HCT116 (cell line): ENCODE measurements around the gene AHRR. TPM values are rescaled to one million over a fixed set of nuclear protein-coding genes. Genes with fewer than 3 reads are reported as not detected.

Experiments used
- ATAC-seq: fragments of 200-7000 bp; cut with Tn5 transposase; 2 replicates; pipeline ENCODE4 v1.9.1; 2020; ENCODE audit warnings: mild to moderate bottlenecking, moderate library complexity
- BruUV-seq: library from RNA; stranded (reverse); fragments of 400-500 nt; replicated peaks from 2 replicates; lab custom pipeline; 2021; lab: Mats Ljungman, UMichigan
- CTCF ChIA-PET: fragments of 300-600 bp; sonication (Branson Sonifier 250); formaldehyde crosslinking; loops from one replicate; lab custom pipeline; 2021; ENCODE audit warnings: antibody characterized with exemption; lab: Charles Lee
- POLR2A ChIA-PET: fragments of 300-600, 350-600 bp; sonication (Branson Sonifier 250); formaldehyde crosslinking; loops from one replicate; lab custom pipeline; 2021; ENCODE audit warnings: antibody characterized with exemption; lab: Charles Lee
- RAD21 ChIA-PET, 2 experiments: fragments of 300-600 bp; sonication (Branson Sonifier 250); formaldehyde crosslinking; loops; one replicate each; lab custom pipeline; 2023; ENCODE audit warnings: low total read pairs in 2 of 2; ENCODE audit not compliant: uncharacterized antibody in 2 of 2, unreplicated experiment in 2 of 2, low non-redundant PET in 1 of 2; lab: Charles Lee
- DNase-seq: peaks from one replicate; pipeline ENCODE4 v3.0.0-alpha.2; 2010; ENCODE audit warnings: low read depth, low spot score
- H2AFZ ChIP-seq: fragments of 200-600 bp; shearing (Covaris generic), sonication (generic); 2 replicates; pipeline ENCODE4 v1.6.1; 2017; ENCODE audit warnings: low read depth, mixed run types, mixed read lengths, antibody characterized with exemption, low read length; ENCODE audit not compliant: poor library complexity, severe bottlenecking
- H3K27ac ChIP-seq: 2 replicates; pipeline ENCODE4 v1.5.1; 2012; ENCODE audit warnings: low read depth, low read length
- H3K27me3 ChIP-seq: fragments of 200-600 bp; sonication (generic); 2 replicates; pipeline ENCODE4 v1.6.1; 2016; ENCODE audit warnings: mixed run types, low read length, mixed read lengths; ENCODE audit not compliant: insufficient read depth
- H3K36me3 ChIP-seq, 2 experiments: fragments of 200-500 bp in 1 of 2; fragments of 200-600 bp in 1 of 2; sonication (Bioruptor generic) in 1 of 2; sonication (generic) in 1 of 2; 2 replicates each; pipeline versions ENCODE4 v1.5.1 to v1.6.1; 2014 to 2016; ENCODE audit warnings: low read length in 2 of 2, inconsistent platforms in 1 of 2, mixed read lengths in 1 of 2, mixed run types in 1 of 2; ENCODE audit not compliant: insufficient read depth in 2 of 2, control insufficient read depth in 1 of 2
- H3K4me1 ChIP-seq, 2 experiments: fragments of 200-600 bp in 1 of 2; sonication (generic) in 1 of 2; 2 replicates each; pipeline versions ENCODE4 v1.5.1 to v1.6.1; 2012 to 2017; ENCODE audit warnings: low read length in 2 of 2, inconsistent platforms in 1 of 2, mild to moderate bottlenecking in 1 of 2, mixed read lengths in 1 of 2, mixed run types in 1 of 2, moderate library complexity in 1 of 2; ENCODE audit not compliant: insufficient read depth in 2 of 2, control insufficient read depth in 1 of 2
- H3K4me2 ChIP-seq: fragments of 200-600 bp; sonication (generic); 2 replicates; pipeline ENCODE4 v1.6.1; 2017; ENCODE audit warnings: mixed run types, low read length, mixed read lengths
- H3K4me3 ChIP-seq, 2 experiments: fragments of 200-600 bp in 1 of 2; sonication (generic) in 1 of 2; replicated peaks in 1 of 2; 2 replicates each; pipeline ENCODE4 v1.5.1; 2011 to 2016; ENCODE audit warnings: low read length in 2 of 2, control low read depth in 1 of 2, low read depth in 1 of 2, mild to moderate bottlenecking in 1 of 2, mixed read lengths in 1 of 2, mixed run types in 1 of 2
- H3K79me2 ChIP-seq: fragments of 200-600 bp; sonication (generic); 2 replicates; pipeline ENCODE4 v1.6.1; 2017; ENCODE audit warnings: mild to moderate bottlenecking, mixed run types, low read length, moderate library complexity, mixed read lengths; ENCODE audit not compliant: insufficient read depth
- H3K9ac ChIP-seq: fragments of 200-600 bp; sonication (generic); 2 replicates; pipeline ENCODE4 v1.6.1; 2016; ENCODE audit warnings: low read length, mixed read lengths
- H3K9me2 ChIP-seq: fragments of 200-600 bp; sonication (generic), shearing (Covaris generic); 2 replicates; pipeline ENCODE4 v1.6.1; 2017; ENCODE audit warnings: mixed run types, mild to moderate bottlenecking, moderate library complexity; ENCODE audit not compliant: insufficient read depth
- H3K9me3 ChIP-seq, 2 experiments: fragments of 200-500 bp in 1 of 2; fragments of 200-600 bp in 1 of 2; sonication (Bioruptor generic) in 1 of 2; sonication (generic) in 1 of 2; 2 replicates each; pipeline ENCODE4 v1.6.1; 2014 to 2017; ENCODE audit warnings: low read length in 2 of 2, mixed read lengths in 2 of 2, inconsistent platforms in 1 of 2, low read depth in 1 of 2, mild to moderate bottlenecking in 1 of 2, mixed run types in 1 of 2, moderate library complexity in 1 of 2; ENCODE audit not compliant: control insufficient read depth in 1 of 2, insufficient read depth in 1 of 2
- H4K20me1 ChIP-seq: fragments of 200-600 bp; sonication (generic), shearing (Covaris generic); 2 replicates; pipeline ENCODE4 v1.6.1; 2017; ENCODE audit warnings: mixed run types, mild to moderate bottlenecking, moderate library complexity; ENCODE audit not compliant: insufficient read depth
- CEBPB ChIP-seq: IDR thresholded peaks from 2 replicates; pipeline ENCODE4 v1.6.1; 2012; ENCODE audit warnings: low read depth
- EZH2 ChIP-seq: fragments of 200-600 bp; sonication (generic); IDR thresholded peaks from 2 replicates; pipeline ENCODE4 v1.6.1; 2017; ENCODE audit warnings: antibody characterized with exemption, mixed run types
- EZH2phosphoT487 ChIP-seq: fragments of 200-600 bp; IDR thresholded peaks from 2 replicates; pipeline ENCODE4 v1.6.1; 2018; ENCODE audit warnings: antibody characterized with exemption, borderline replicate concordance
- FOSL1 ChIP-seq: IDR thresholded peaks from 2 replicates; pipeline ENCODE4 v1.6.1; 2012; ENCODE audit warnings: low read depth
- JUND ChIP-seq: IDR thresholded peaks from 2 replicates; pipeline ENCODE4 v1.6.1; 2012
- POLR2A ChIP-seq: IDR thresholded peaks from 2 replicates; pipeline ENCODE4 v1.7.0; 2011; ENCODE audit warnings: borderline replicate concordance; ENCODE audit not compliant: insufficient read depth, insufficient read length; ENCODE audit errors: extremely low read depth
- RAD21 ChIP-seq: IDR thresholded peaks from 2 replicates; pipeline ENCODE4 v1.6.1; 2012; ENCODE audit warnings: low read depth, mild to moderate bottlenecking
- SIN3A ChIP-seq: IDR thresholded peaks from 2 replicates; pipeline ENCODE4 v1.6.1; 2012; ENCODE audit warnings: low read depth
- SRF ChIP-seq: IDR thresholded peaks from 2 replicates; pipeline ENCODE4 v1.6.1; 2012; ENCODE audit warnings: low read depth
- TCF7L2 ChIP-seq: IDR thresholded peaks from 2 replicates; pipeline ENCODE4 v1.7.0; 2011; ENCODE audit warnings: borderline replicate concordance, inconsistent platforms; ENCODE audit not compliant: insufficient read depth, insufficient read length; ENCODE audit errors: extremely low read depth
- intact Hi-C: fragments of 100-400 bp; cut with micrococcal nuclease; formaldehyde crosslinking; loops from 2 replicates; pipeline ENCODE4 v1.10.0; 2022
- total RNA-seq: library from RNA; stranded (reverse); gene quantifications from one replicate; pipeline ENCODE4 v1.2.1, GENCODE V29; 2021; ENCODE audit not compliant: unreplicated experiment
- TF ChIP-seq, protein P1 (sequence below), 3 experiments: fragments of 200-600 bp in 1 of 3; sonication (generic) in 1 of 3; IDR thresholded peaks in 2 of 3; conservative IDR thresholded peaks in 1 of 3; 2 replicates each; pipeline ENCODE4 v1.5.1; 2012 to 2017; ENCODE audit warnings: low read depth in 2 of 3, low read length in 2 of 3, antibody characterized with exemption in 1 of 3, borderline replicate concordance in 1 of 3, control low read depth in 1 of 3, mild to moderate bottlenecking in 1 of 3, mixed read lengths in 1 of 3, mixed run types in 1 of 3, moderate library complexity in 1 of 3; ENCODE audit not compliant: insufficient read depth in 1 of 3
- TF ChIP-seq, protein P2 (sequence below): IDR thresholded peaks from 2 replicates; pipeline ENCODE4 v1.6.1; 2011; ENCODE audit warnings: mild to moderate bottlenecking, low read length, moderate library complexity; ENCODE audit not compliant: insufficient replicate concordance; ENCODE audit errors: extremely low read depth
- TF ChIP-seq, protein P3 (sequence below): IDR thresholded peaks from 2 replicates; pipeline ENCODE4 v1.6.1; 2012; ENCODE audit warnings: low read depth

Gene AHRR
- total RNA-seq, 1 experiment from 2014 or later, result 12.7 TPM

DNA sequence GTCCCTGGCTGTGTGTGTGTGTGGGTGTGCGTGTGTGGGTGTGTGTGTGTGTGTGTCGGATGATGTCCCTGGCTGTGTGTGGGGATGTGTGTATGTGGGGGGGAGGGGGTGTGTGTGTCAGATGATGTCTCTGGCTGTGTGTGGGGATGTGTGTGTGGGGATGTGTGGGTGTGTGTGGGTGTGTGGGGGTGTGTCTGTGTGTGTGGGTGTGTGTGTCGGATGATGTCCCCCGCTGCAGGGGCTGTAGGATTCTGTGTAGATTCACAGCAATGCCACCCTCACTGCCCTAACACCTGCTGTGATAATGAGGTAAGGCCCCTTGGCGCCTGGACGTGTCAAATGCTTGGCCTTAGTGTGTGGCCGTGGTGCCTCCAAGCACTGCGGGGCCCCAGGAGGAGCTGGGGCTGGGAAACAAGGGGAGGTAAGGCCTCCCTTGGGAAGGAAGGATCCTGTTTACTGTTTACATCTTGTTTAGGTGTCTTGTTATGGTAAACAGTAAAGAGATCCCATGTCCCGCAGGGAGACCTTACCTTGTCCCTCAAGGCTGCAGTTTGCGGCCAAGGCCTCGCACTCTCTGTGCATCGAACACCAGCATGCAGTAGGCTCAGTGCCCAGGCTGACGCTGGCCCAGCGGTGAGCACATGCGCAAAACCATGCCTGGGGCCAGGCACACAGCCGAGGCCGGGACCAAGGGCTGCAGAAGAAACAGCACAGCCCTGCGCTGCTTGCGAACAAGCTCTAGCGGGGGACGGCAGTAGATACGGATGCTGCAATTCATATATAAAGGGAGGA lies 24.1 kb downstream of the AHRR start (continued):
- TF ChIP-seq, protein P1, sequence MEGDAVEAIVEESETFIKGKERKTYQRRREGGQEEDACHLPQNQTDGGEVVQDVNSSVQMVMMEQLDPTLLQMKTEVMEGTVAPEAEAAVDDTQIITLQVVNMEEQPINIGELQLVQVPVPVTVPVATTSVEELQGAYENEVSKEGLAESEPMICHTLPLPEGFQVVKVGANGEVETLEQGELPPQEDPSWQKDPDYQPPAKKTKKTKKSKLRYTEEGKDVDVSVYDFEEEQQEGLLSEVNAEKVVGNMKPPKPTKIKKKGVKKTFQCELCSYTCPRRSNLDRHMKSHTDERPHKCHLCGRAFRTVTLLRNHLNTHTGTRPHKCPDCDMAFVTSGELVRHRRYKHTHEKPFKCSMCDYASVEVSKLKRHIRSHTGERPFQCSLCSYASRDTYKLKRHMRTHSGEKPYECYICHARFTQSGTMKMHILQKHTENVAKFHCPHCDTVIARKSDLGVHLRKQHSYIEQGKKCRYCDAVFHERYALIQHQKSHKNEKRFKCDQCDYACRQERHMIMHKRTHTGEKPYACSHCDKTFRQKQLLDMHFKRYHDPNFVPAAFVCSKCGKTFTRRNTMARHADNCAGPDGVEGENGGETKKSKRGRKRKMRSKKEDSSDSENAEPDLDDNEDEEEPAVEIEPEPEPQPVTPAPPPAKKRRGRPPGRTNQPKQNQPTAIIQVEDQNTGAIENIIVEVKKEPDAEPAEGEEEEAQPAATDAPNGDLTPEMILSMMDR (IDR thresholded peaks at IDR 0.05 in 2 of 3, conservative IDR thresholded peaks at IDR 0.05 in 1 of 3; ENCODE audit: borderline replicate concordance in 1 of 3, insufficient read depth in 1 of 3, low read depth in 2 of 3, low read length in 2 of 3), result no peak
- TF ChIP-seq POLR2A (no peak), CEBPB (no peak), EZH2 (no peak), SRF (no peak)

DNA sequence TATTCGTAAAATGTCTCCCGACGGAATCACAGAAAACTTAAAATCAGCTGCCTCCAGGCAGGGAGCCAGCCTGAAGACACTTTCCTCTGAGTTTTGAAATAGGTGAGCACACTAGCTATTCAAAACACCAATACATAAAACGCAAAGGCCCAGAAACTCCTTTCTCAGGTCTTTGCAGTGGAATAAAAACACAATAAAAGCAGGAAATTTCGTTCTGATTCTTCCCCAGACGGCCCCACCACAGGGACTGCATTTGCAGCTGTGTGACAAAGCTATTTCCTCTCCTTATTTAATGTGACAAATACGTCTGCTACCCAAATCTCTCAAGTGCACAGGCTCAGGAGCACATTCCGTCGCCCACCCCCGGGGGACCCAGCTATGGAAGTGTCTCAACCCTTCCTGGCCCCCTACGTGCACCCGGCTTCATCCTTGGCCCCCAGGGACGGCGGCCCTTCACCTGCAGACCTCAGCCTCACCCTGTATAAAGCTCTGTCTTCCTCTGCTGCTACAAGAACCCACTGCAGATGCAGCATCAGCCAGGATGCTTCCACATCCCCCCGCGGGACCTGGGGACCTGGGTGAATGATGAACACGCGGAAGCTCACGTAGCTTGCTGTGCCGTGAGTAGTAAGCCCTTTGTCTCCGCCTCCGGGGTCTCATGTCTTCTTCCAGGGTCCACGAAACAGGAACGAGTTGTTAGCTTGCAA lies 24.9 kb downstream of the AHRR start:
- intact Hi-C loops, result no loop called here
- ATAC-seq (no peak), DNase-seq (no peak)
- Histone ChIP-seq H3K9ac (no peak overlapping the region), H3K4me2 (no peak overlapping the region), H2AFZ (no peak overlapping the region), H3K4me3 (no peak overlapping the region), H3K9me2 (no peaks in the 10 kb centered on the region), H3K9me3 (no peaks in the 10 kb centered on the region), H3K27me3 (no peaks in the 10 kb centered on the region), H3K36me3 (no peaks in the 10 kb centered on the region), H3K27ac (no peak overlapping the region), H3K79me2 (no peaks in the 10 kb centered on the region), H4K20me1 (no peaks in the 10 kb centered on the region; the same call in 1 of the 2 replicates), H3K4me1 (peaks cover 8 to 23% of the 10 kb centered on the region in 2 experiments)
- CTCF ChIA-PET, result no interaction called here
- POLR2A ChIA-PET, result no interaction called here
- RAD21 ChIA-PET, result no interaction called here
- BruUV-seq, result no TSS peak
- TF ChIP-seq CEBPB, result no peak
- no peak for TF ChIP-seq SRF
- no peak for TF ChIP-seq SIN3A
- TF ChIP-seq JUND, result no peak
- TF ChIP-seq POLR2A, result no peak
- no peak for TF ChIP-seq EZH2phosphoT487
- TF ChIP-seq FOSL1, result no peak
- TF ChIP-seq, protein P2, sequence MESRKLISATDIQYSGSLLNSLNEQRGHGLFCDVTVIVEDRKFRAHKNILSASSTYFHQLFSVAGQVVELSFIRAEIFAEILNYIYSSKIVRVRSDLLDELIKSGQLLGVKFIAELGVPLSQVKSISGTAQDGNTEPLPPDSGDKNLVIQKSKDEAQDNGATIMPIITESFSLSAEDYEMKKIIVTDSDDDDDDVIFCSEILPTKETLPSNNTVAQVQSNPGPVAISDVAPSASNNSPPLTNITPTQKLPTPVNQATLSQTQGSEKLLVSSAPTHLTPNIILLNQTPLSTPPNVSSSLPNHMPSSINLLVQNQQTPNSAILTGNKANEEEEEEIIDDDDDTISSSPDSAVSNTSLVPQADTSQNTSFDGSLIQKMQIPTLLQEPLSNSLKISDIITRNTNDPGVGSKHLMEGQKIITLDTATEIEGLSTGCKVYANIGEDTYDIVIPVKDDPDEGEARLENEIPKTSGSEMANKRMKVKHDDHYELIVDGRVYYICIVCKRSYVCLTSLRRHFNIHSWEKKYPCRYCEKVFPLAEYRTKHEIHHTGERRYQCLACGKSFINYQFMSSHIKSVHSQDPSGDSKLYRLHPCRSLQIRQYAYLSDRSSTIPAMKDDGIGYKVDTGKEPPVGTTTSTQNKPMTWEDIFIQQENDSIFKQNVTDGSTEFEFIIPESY, result no peak
- TF ChIP-seq RAD21, result no peak
- TF ChIP-seq, protein P3, sequence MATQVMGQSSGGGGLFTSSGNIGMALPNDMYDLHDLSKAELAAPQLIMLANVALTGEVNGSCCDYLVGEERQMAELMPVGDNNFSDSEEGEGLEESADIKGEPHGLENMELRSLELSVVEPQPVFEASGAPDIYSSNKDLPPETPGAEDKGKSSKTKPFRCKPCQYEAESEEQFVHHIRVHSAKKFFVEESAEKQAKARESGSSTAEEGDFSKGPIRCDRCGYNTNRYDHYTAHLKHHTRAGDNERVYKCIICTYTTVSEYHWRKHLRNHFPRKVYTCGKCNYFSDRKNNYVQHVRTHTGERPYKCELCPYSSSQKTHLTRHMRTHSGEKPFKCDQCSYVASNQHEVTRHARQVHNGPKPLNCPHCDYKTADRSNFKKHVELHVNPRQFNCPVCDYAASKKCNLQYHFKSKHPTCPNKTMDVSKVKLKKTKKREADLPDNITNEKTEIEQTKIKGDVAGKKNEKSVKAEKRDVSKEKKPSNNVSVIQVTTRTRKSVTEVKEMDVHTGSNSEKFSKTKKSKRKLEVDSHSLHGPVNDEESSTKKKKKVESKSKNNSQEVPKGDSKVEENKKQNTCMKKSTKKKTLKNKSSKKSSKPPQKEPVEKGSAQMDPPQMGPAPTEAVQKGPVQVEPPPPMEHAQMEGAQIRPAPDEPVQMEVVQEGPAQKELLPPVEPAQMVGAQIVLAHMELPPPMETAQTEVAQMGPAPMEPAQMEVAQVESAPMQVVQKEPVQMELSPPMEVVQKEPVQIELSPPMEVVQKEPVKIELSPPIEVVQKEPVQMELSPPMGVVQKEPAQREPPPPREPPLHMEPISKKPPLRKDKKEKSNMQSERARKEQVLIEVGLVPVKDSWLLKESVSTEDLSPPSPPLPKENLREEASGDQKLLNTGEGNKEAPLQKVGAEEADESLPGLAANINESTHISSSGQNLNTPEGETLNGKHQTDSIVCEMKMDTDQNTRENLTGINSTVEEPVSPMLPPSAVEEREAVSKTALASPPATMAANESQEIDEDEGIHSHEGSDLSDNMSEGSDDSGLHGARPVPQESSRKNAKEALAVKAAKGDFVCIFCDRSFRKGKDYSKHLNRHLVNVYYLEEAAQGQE, result no peak
- TF ChIP-seq TCF7L2, result no peak
